Measurements from ENCODE around the gene TSPEAR.

GRCh38 chr21:44568667-44569556 is 142.5 kb downstream of the TSPEAR start:
- TF ChIP-seq CTCF (IDR thresholded peaks at IDR 0.05), result no peak
- no peak for TF ChIP-seq POLR2A (IDR thresholded peaks at IDR 0.05)

All from testis (tissue), 2 donors.